Liver (tissue), 9 donors: Measurements from ENCODE around the gene DCAF4. TPM values are rescaled to one million over a fixed set of nuclear protein-coding genes. Genes with fewer than 3 reads are reported as not detected.

ENCODE experiments used
- DNase-seq: peaks from one replicate; pipeline ENCODE4 v3.0.0-alpha.2; 2017; ENCODE audit warnings: low spot score
- H3K27ac ChIP-seq, 2 donors: one replicate each; pipeline ENCODE4 v1.7.0; 2013; ENCODE audit warnings: inconsistent platforms in 2 of 2, low read length in 2 of 2, control low read depth in 1 of 2, low read depth in 1 of 2, mild to moderate bottlenecking in 1 of 2
- H3K27me3 ChIP-seq, 4 donors: one replicate each; pipeline versions ENCODE4 v1.6.1 to v1.7.0; 2013; ENCODE audit warnings: low read length in 3 of 4, inconsistent platforms in 1 of 4, mild to moderate bottlenecking in 1 of 4, moderate library complexity in 1 of 4; ENCODE audit not compliant: control insufficient read depth in 4 of 4, insufficient read depth in 4 of 4
- H3K36me3 ChIP-seq, 4 donors: one replicate each; pipeline versions ENCODE4 v1.6.1 to v1.7.0; 2013; ENCODE audit warnings: low read length in 3 of 4, mild to moderate bottlenecking in 3 of 4, low read depth in 1 of 4, moderate library complexity in 1 of 4; ENCODE audit not compliant: control insufficient read depth in 4 of 4, insufficient read depth in 3 of 4
- H3K4me1 ChIP-seq, 4 donors: one replicate each; pipeline versions ENCODE4 v1.6.1 to v1.7.0; 2013; ENCODE audit warnings: low read length in 3 of 4, mild to moderate bottlenecking in 3 of 4, moderate library complexity in 1 of 4; ENCODE audit not compliant: control insufficient read depth in 4 of 4, insufficient read depth in 4 of 4
- H3K4me3 ChIP-seq, 3 donors: one replicate each; pipeline versions ENCODE4 v1.6.1 to v1.7.0; 2013; ENCODE audit warnings: low read length in 3 of 3, control low read depth in 1 of 3, low read depth in 1 of 3, mild to moderate bottlenecking in 1 of 3
- H3K9ac ChIP-seq, 2 donors: one replicate each; pipeline ENCODE4 v1.7.0; 2013; ENCODE audit warnings: low read length in 2 of 2, mild to moderate bottlenecking in 2 of 2, moderate library complexity in 2 of 2, control low read depth in 1 of 2, low read depth in 1 of 2
- H3K9me3 ChIP-seq, 4 donors: one replicate each; pipeline versions ENCODE4 v1.6.1 to v1.7.0; 2013; ENCODE audit warnings: low read length in 3 of 4; ENCODE audit not compliant: control insufficient read depth in 4 of 4
- CTCF ChIP-seq: fragments of 150-350 bp; IDR thresholded peaks from 2 replicates; pipeline ENCODE4 v1.5.1; 2017; ENCODE audit warnings: improper control_type of control experiment, low read depth, low read length; ENCODE audit not compliant: missing input control
- EGR1 ChIP-seq, 2 donors: IDR thresholded peaks; 2 replicates each; pipeline ENCODE4 v1.6.1; 2016 to 2018; ENCODE audit warnings: antibody characterized with exemption in 2 of 2, low read depth in 2 of 2
- FOXA1 ChIP-seq: IDR thresholded peaks from 2 replicates; pipeline ENCODE4 v1.6.1; 2016; ENCODE audit warnings: antibody characterized with exemption
- FOXA2 ChIP-seq: IDR thresholded peaks from 2 replicates; pipeline ENCODE4 v1.6.1; 2016; ENCODE audit warnings: antibody characterized with exemption
- HNF4G ChIP-seq: IDR thresholded peaks from 2 replicates; pipeline ENCODE4 v1.6.1; 2016; ENCODE audit warnings: antibody characterized with exemption
- JUND ChIP-seq, 2 donors: IDR thresholded peaks; 2 replicates each; pipeline ENCODE4 v1.6.1; 2016; ENCODE audit warnings: antibody characterized with exemption in 2 of 2
- NR2F2 ChIP-seq: IDR thresholded peaks from 2 replicates; pipeline ENCODE4 v1.6.1; 2016; ENCODE audit warnings: antibody characterized with exemption
- REST ChIP-seq: IDR thresholded peaks from 2 replicates; pipeline ENCODE4 v1.6.1; 2016; ENCODE audit warnings: antibody characterized with exemption, mild to moderate bottlenecking
- SP1 ChIP-seq: IDR thresholded peaks from 2 replicates; pipeline ENCODE4 v1.6.1; 2018; ENCODE audit warnings: antibody characterized with exemption, mild to moderate bottlenecking
- YY1 ChIP-seq: IDR thresholded peaks from 2 replicates; pipeline ENCODE4 v1.6.1; 2016; ENCODE audit warnings: antibody characterized with exemption, mild to moderate bottlenecking
- WGBS: extraction: QIAGEN DNeasy Blood & Tissue Kit; methylation state at CpG from one replicate; pipeline ENCODE4 v1.1.7; 2013; 5-methylcytosine and 5-hydroxymethylcytosine counted together
- polyA plus RNA-seq, 2 donors: library from polyadenylated mRNA; stranded (reverse) in 1 of 2; unstranded in 1 of 2; fragments of 200-250 nt in 1 of 2; fragments of >200 nt in 1 of 2; fragmentation: Nextera tagmentation in 1 of 2; extraction: Ambion mirVana in 1 of 2; gene quantifications; one replicate each; pipeline versions ENCODE4 v1.2.1 to v1.2.3, GENCODE V29; 2013 to 2015
- total RNA-seq, 2 donors: library from RNA; depleted of rRNA; stranded (reverse); fragments of >200 nt; gene quantifications; one replicate each; pipeline ENCODE4 v1.2.3, GENCODE V29; 2014
- TF ChIP-seq, protein P1 (sequence below): IDR thresholded peaks from 2 replicates; pipeline ENCODE4 v1.6.1; 2016; ENCODE audit warnings: antibody characterized with exemption
- donor health status: healthy.
- donor health status: healthy.
- donor health status: healthy.
- donor health status: healthy.
- donor health status: healthy.

DCAF4 gene
- total and polyA plus RNA-seq, 4 donors: 3.5 to 11.0 (median 6.1) TPM

GRCh38 chr14:72924337-72924736, 1.9 kb upstream of the DCAF4 start:
- no peak overlapping the region for H3K27ac ChIP-seq
- WGBS: 54% methylated on average over 5 of the region's 5 CpGs

DNA sequence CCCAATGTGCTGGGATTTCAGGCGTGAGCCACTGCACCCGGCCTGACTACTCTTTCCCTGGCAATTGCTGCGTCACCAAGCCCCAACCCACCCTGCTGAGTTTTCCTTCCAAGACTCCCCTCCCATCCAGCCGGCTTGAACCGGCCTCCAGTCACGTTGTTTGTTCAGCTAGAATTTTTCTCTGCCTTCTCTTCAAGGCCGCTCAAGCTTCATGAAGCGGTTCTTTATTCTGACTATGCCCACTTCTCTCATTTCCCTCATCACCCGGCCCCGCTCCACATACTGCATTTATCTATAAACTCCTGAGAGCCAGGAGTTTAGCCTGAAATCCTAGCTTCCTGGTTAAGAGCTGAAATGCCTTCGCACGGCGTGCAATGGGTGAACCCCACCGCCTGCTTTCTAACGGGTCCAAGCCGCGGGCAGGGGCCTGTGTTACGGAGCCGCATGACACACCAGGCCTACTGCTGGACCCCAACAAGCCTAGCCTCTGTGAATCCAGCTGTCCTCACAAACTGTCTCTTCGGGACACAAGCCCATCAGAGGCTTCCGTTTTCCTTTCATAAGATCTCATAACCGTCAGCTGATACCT, 999 bp upstream of the DCAF4 start:
- Histone ChIP-seq H3K4me3 (no peak overlapping the region), H3K9me3 (no peaks in the 10 kb centered on the region), H3K36me3 (no peaks in the 10 kb centered on the region), H3K4me1 (peaks cover 0 to 10% (median 5%) of the 10 kb centered on the region in 4 donors), H3K27me3 (no peaks in the 10 kb centered on the region), H3K9ac (no peak overlapping the region), H3K27ac (no peak overlapping the region)
- 91% methylated on average over 22 of the region's 22 CpGs for WGBS
- no peak for DNase-seq
- TF ChIP-seq NR2F2: no peak
- no peak for TF ChIP-seq CTCF
- TF ChIP-seq YY1: no peak
- TF ChIP-seq JUND (IDR thresholded peaks at IDR 0.05): no peak

More at GRCh38 chr14:72924337-72924736, 1.9 kb upstream of the DCAF4 start:
- peaks cover 0 to 10% (median 5%) of the 10 kb centered on the region in 4 donors for H3K4me1 ChIP-seq
- H3K9me3 ChIP-seq: no peaks in the 10 kb centered on the region
- no peak for TF ChIP-seq FOXA2
- TF ChIP-seq REST: no peak
- no peak for TF ChIP-seq FOXA1
- no peak for TF ChIP-seq CTCF
- no peak for TF ChIP-seq YY1
- no peak for TF ChIP-seq SP1
- TF ChIP-seq, protein P1, sequence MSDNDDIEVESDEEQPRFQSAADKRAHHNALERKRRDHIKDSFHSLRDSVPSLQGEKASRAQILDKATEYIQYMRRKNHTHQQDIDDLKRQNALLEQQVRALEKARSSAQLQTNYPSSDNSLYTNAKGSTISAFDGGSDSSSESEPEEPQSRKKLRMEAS: no peak
- TF ChIP-seq HNF4G: no peak
- TF ChIP-seq EGR1 (IDR thresholded peaks at IDR 0.05; ENCODE audit: low read depth in 2 of 2): no peak
- peak; percentile 62 for DNase-seq
- H3K36me3 ChIP-seq: no peaks in the 10 kb centered on the region
- H3K9ac ChIP-seq: no peak overlapping the region
- no peaks in the 10 kb centered on the region for H3K27me3 ChIP-seq
- H3K4me3 ChIP-seq: no peak overlapping the region
